SK-N-MC (cell line): ENCODE measurements around the gene ZAR1L.

ENCODE experiments used
- DNase-seq: peaks from one replicate; pipeline ENCODE4 v3.0.0-alpha.2; 2011; ENCODE audit warnings: low read depth, low spot score
- H3K27ac ChIP-seq: fragments of 200-600 bp; sonication (generic); 2 replicates; pipeline ENCODE4 v1.5.1; 2016; ENCODE audit warnings: mixed run types
- H3K36me3 ChIP-seq: fragments of 200-600 bp; sonication (generic); 2 replicates; pipeline ENCODE4 v1.6.1; 2017; ENCODE audit warnings: antibody characterized with exemption, low read length, mixed read lengths; ENCODE audit not compliant: insufficient read depth
- H3K4me3 ChIP-seq: fragments of 200-600 bp; sonication (generic); 2 replicates; pipeline ENCODE4 v1.5.1; 2016
- H3K9ac ChIP-seq: fragments of 200-600 bp; sonication (generic); 2 replicates; pipeline ENCODE4 v1.8.0; 2017; ENCODE audit warnings: mixed run types, mixed read lengths; ENCODE audit not compliant: insufficient read length
- H3K9me3 ChIP-seq: fragments of 200-600 bp; sonication (generic); 2 replicates; pipeline ENCODE4 v1.6.1; 2017; ENCODE audit warnings: low read depth, mild to moderate bottlenecking, antibody characterized with exemption, low read length, moderate library complexity, mixed read lengths
- EZH2 ChIP-seq: fragments of 200-600 bp; sonication (generic); IDR thresholded peaks from one replicate; pipeline ENCODE4 v1.6.1; 2017; ENCODE audit warnings: antibody characterized with exemption
- FOXP2 ChIP-seq: optimal IDR thresholded peaks from 2 replicates; pipeline ENCODE3; 2011; ENCODE audit warnings: mild to moderate bottlenecking, moderate library complexity; ENCODE audit not compliant: insufficient read depth; ENCODE audit errors: extremely low read length, control extremely low read depth
- POLR2AphosphoS5 ChIP-seq: IDR thresholded peaks from 2 replicates; pipeline ENCODE4 v1.6.1; 2012; ENCODE audit warnings: mild to moderate bottlenecking, low read depth, low read length, borderline replicate concordance

The ZAR1L gene

DNA sequence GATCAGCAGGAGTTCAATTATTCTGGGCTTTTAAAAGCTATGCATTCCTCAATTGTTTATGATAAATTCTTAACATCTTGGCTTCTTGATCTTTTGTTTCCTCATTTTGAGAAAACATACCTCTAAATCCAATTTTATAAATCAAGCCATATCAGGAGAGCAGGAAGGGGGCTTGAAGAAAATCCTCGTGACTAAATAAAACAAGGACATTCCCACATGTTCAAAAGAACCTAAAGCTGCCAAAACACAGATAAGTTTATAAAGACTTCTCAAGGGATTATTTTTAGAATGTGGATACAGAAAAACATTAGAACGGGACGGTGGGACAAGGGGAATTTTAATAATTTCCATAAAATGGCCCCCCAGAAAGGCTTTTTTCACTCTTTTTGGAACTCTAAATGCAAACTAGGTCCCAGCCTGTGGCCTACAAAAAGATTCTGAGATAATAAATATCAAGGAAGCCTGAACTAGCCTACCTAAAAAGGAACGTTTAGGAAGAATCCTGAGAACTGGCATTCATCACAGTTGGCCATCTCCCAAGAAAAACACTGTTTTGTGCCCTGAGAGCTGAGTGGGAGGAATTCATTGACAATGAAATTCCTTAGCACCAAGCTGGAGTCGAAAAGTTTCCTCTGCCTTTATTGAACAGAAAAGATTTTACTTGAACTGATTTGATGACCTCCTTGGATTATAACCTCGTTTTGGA lies 30.1 kb downstream of the ZAR1L start:
- no peaks in the 10 kb centered on the region for H3K36me3 ChIP-seq
- TF ChIP-seq POLR2AphosphoS5 (no peak), FOXP2 (no peak), EZH2 (no peak)
- H3K27ac ChIP-seq: peak overlapping the region; percentile 79
- H3K9me3 ChIP-seq: no peaks in the 10 kb centered on the region
- peak overlapping the region; percentile 49 for H3K4me3 ChIP-seq
- H3K9ac ChIP-seq: peak overlapping the region; percentile 42
- DNase-seq: peak; percentile 22

GRCh38 chr13:32282096-32282711 lies 33.0 kb downstream of the ZAR1L start:
- Histone ChIP-seq H3K4me3 (no peak overlapping the region), H3K9me3 (no peaks in the 10 kb centered on the region), H3K36me3 (no peaks in the 10 kb centered on the region), H3K27ac (no peak overlapping the region), H3K9ac (no peak overlapping the region)
- TF ChIP-seq POLR2AphosphoS5: no peak
- no peak for TF ChIP-seq EZH2
- TF ChIP-seq FOXP2: no peak
- DNase-seq: no peak

DNA sequence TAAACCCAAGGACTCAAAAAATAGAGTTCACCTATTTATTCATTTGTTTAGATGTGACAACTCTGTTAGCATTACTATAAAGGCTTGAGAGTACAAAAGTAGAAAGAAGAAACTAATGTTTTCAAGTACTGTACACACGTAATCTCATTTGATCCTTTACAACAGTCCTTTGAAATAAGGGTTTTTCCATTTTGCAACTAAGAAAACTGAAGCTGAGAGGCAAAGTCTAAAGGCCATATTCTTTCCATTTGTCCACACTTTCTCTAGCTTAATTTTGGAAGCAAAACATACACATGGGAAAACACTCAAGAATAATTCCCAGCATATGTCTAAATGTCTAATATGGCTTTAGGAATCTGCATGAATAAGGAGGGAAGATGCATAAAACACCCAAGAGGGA lies 34.1 kb downstream of the ZAR1L start:
- Histone ChIP-seq H3K4me3 (no peak overlapping the region), H3K27ac (no peak overlapping the region), H3K9me3 (no peaks in the 10 kb centered on the region), H3K9ac (no peak overlapping the region), H3K36me3 (no peaks in the 10 kb centered on the region)
- TF ChIP-seq POLR2AphosphoS5: no peak
- TF ChIP-seq FOXP2: no peak
- no peak for TF ChIP-seq EZH2
- DNase-seq: no peak

- Histone ChIP-seq H3K9ac (no peak overlapping the region), H3K9me3 (no peaks in the 10 kb centered on the region), H3K4me3 (no peak overlapping the region), H3K36me3 (no peaks in the 10 kb centered on the region), H3K27ac (no peak overlapping the region)
- TF ChIP-seq POLR2AphosphoS5: no peak
- no peak for TF ChIP-seq FOXP2
- no peak for TF ChIP-seq EZH2
- DNase-seq: no peak
Observed at GRCh38 chr13:32278426-32278825, 36.7 kb downstream of the ZAR1L start.

- Histone ChIP-seq H3K4me3 (no peak overlapping the region), H3K36me3 (no peaks in the 10 kb centered on the region), H3K9me3 (no peaks in the 10 kb centered on the region), H3K27ac (no peak overlapping the region), H3K9ac (no peak overlapping the region)
- no peak for TF ChIP-seq POLR2AphosphoS5
- TF ChIP-seq FOXP2: no peak
- TF ChIP-seq EZH2: no peak
- DNase-seq: no peak
Observed at GRCh38 chr13:32277839-32278238, 37.3 kb downstream of the ZAR1L start.

DNA sequence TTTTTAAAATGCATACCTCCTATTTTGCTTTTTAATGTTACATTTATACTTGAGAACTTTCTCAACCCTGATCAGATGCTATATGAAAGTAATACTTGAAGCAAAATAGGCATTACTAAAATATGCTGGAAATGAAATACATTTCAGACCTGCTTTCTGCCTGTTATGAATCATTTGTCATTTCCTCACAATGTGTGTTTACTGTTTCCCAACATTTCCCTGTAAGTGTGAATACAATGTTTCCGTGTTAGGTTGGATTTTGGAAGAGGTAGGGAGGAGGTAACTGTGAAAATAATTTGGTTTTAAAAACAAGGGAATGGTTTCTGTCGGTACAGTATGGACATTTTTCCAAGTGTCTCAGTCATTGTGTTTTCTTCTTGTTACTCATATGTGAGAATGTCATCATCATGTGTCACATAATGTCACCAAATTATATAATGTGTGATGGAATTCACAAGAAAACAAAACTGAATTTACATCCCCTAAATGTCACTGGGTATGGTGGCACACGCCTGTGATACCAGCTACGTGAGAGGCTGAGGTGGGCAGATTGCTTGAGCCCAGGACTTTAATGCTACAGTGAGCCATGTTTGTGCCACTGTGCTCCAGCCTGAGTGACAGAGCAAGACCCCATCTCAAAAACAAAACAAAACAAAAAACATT lies 43.0 kb downstream of the ZAR1L start:
- no peaks in the 10 kb centered on the region for H3K36me3 ChIP-seq
- H3K9ac ChIP-seq: no peak overlapping the region

DNA sequence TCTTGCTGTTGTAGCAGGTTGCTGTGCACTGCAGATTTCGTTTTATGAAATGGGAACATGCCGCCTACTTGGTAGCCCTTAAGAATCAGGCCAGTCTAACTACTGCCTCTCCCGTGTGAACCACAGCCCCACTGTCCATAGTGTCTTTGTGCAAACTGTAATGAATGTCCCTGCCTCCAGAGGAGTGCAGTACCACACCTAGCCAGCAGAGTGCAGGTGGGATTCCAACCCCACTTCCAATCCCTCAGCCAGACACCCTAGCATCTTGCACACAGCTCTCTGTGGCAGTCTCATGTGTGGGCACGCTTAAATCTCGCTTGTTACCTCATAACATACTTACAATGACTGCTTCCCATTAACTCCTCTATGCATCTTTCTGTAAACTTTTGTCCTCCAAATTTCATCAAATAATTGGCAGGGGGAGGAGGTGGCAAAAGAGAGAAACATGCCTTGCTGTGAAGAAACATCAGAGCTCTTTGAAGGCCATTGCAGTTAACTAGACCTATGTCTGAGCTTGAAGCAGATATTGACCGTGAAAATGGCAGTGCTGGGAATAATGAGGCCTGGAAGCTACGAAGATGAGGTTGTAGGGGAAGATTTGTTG lies 47.2 kb downstream of the ZAR1L start:
- no peaks in the 10 kb centered on the region for H3K9me3 ChIP-seq
- H3K36me3 ChIP-seq: no peaks in the 10 kb centered on the region
- H3K9ac ChIP-seq: no peak overlapping the region
- TF ChIP-seq POLR2AphosphoS5 (no peak), FOXP2 (no peak), EZH2 (no peak)
- no peak overlapping the region for H3K27ac ChIP-seq
- H3K4me3 ChIP-seq: no peak overlapping the region
- DNase-seq: no peak

More for the DNA sequence above, 43.0 kb downstream of the ZAR1L start:
- no peak overlapping the region for H3K27ac ChIP-seq
- no peak for DNase-seq
- no peak overlapping the region for H3K4me3 ChIP-seq
- no peak for TF ChIP-seq POLR2AphosphoS5
- TF ChIP-seq EZH2: no peak
- TF ChIP-seq FOXP2: no peak
- H3K9me3 ChIP-seq: no peaks in the 10 kb centered on the region

DNA sequence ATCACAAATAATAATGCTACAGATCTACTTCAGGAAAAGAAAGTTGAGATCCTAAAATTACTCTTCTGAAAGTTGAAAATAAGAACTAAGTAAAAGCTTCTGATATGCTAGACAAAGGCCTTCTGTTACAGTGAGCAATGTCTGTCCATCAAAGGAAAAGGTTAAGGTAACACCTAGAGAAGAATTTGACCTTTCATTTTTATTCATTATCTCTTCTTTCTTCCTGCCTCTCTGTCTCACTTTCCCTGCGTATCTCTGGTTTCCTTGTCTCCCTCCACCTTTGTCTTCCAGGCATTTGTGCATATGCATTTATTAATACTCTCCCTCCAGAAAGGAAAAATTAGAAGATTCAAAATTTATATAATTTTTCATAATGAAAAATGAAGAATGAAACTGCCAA lies 49.0 kb downstream of the ZAR1L start:
- DNase-seq: no peak
- Histone ChIP-seq H3K27ac (no peak overlapping the region), H3K9ac (no peak overlapping the region), H3K9me3 (no peaks in the 10 kb centered on the region), H3K36me3 (no peaks in the 10 kb centered on the region), H3K4me3 (no peak overlapping the region)
- TF ChIP-seq POLR2AphosphoS5 (no peak), EZH2 (no peak), FOXP2 (no peak)
